ENCODE results near the gene CABP7.

GRCh38 chr22:29773233-29773632 is 53.4 kb downstream of the CABP7 start:
- no peak for TF ChIP-seq EZH2 (IDR thresholded peaks at IDR 0.05)
- TF ChIP-seq POLR2AphosphoS5 (IDR thresholded peaks at IDR 0.05; ENCODE audit: borderline replicate concordance, low read depth, low read length), result no peak
- TF ChIP-seq FOXP2 (optimal IDR thresholded peaks at IDR 0.05; ENCODE audit: control extremely low read depth, extremely low read length, insufficient read depth), result no peak
